Urinary bladder (tissue), 4 donors: Measurements from ENCODE around the gene DIS3L2. TPM values are rescaled to one million over a fixed set of nuclear protein-coding genes. Genes with fewer than 3 reads are reported as not detected.
"Not testable (repeated sequence)": the region's sequence is repeated elsewhere in the genome, so short reads cannot be mapped to it uniquely, and the experiment has no call there.

ENCODE experiments used
- DNase-seq: peaks from one replicate; pipeline ENCODE4 v3.0.0-alpha.2; 2015; ENCODE audit errors: extremely low spot score
- H3K27ac ChIP-seq: one replicate; pipeline ENCODE4 v1.5.1; 2013; ENCODE audit warnings: low read depth, mild to moderate bottlenecking, moderate library complexity
- H3K36me3 ChIP-seq: one replicate; pipeline ENCODE4 v1.6.1; 2013; ENCODE audit warnings: mild to moderate bottlenecking, moderate library complexity; ENCODE audit not compliant: insufficient read depth
- H3K4me1 ChIP-seq: one replicate; pipeline ENCODE4 v1.6.1; 2013; ENCODE audit warnings: mild to moderate bottlenecking, moderate library complexity; ENCODE audit not compliant: insufficient read depth
- H3K4me3 ChIP-seq: one replicate; pipeline ENCODE4 v1.5.1; 2013; ENCODE audit warnings: low read depth, low read length
- WGBS: extraction: QIAGEN DNeasy Blood & Tissue Kit; methylation state at CpG from one replicate; pipeline ENCODE4 v1.1.7; 2013; 5-methylcytosine and 5-hydroxymethylcytosine counted together
- polyA plus RNA-seq: library from polyadenylated mRNA; stranded (reverse); fragments of 200-250 nt; gene quantifications from one replicate; pipeline ENCODE4 v1.2.3, GENCODE V29; 2013
- total RNA-seq: library from RNA; depleted of rRNA; stranded (reverse); fragments of >200 nt; gene quantifications from one replicate; pipeline ENCODE4 v1.2.3, GENCODE V29; 2014
- donor health status: healthy with polysubstance abuse.
- donor health status: healthy.

DIS3L2 gene
- total and polyA plus RNA-seq, 2 donors = 15.0 to 33.6 TPM

DNA sequence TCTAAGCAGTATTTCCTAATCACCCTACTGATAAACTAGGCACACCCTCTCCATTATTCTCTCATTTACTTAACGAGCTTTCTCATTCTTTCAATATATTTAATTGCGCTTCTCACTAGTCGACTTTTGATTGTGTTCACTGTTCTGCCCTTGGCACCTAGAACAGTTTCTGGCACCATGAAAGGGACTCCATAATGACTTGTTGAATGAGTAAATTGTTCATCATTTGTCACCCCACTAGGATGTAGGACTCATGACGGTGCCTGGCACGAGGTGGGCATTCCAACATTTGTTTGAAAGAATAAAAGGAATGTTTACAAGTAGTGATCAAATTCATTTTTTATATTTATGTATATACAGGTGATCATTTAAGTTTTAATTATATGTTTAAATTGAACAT, 123.7 kb downstream of the DIS3L2 start:
- Histone ChIP-seq H3K36me3 (peaks cover 2% of the 10 kb centered on the region), H3K4me3 (no peak overlapping the region), H3K27ac (no peak overlapping the region), H3K4me1 (peaks cover 1% of the 10 kb centered on the region)
- DNase-seq = no peak
- 73% methylated on average over 5 of the region's 5 CpGs for WGBS

DNA sequence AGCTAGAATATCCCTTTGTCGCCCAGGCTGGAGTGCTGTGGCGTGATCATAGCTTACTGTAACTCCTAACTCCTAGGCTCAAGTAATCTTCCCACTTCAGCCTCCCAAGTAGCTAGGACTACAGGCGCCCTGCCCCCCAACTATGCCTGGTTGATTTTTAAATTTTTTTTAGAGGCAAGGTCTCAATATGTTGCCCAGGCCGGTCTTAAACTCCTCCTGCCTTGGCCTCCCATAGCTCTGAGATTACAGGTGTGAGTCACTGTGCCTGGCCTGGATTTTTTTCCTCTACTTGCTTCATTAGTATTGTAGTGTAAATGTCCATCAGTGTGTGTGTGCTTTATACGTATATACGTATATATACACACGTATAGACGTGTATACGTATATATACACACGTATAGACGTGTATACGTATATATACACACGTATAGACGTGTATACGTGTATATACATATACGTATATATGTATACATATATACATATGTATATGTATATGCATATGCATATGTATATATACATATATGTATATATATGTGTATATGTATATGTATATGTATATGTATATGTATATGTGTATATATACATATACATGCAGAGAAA, 124.4 kb downstream of the DIS3L2 start:
- WGBS = 95% methylated on average over 16 of the region's 16 CpGs
- H3K4me1 ChIP-seq = peaks cover 1% of the 10 kb centered on the region
- no peak for DNase-seq
- H3K4me3 ChIP-seq = no peak overlapping the region
- H3K36me3 ChIP-seq = peaks cover 2% of the 10 kb centered on the region
- H3K27ac ChIP-seq = no peak overlapping the region

DNA sequence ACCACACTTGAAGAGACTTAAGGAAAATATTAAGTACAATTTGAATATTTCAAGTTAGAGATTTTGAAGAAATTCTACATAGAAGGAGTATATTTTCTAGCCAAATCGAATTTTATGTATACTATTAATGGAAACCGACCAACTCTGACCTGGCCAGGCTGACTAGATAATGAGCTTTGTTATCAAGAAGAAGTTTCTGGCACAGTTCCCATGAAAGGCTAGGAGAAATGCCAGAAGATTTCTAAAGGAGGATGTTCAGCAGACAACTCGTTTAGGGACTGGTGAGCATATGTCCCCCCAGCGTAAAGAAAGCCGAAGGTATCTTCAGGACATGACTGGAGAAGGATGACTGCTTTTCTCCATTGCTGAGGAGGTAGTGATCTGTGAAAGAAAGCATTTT, 127.3 kb downstream of the DIS3L2 start:
- no peak overlapping the region for H3K4me3 ChIP-seq
- peaks cover 2% of the 10 kb centered on the region for H3K36me3 ChIP-seq
- no peak for DNase-seq
- WGBS = 43% methylated on average over 5 of the region's 5 CpGs
- peaks cover 1% of the 10 kb centered on the region for H3K4me1 ChIP-seq
- no peak overlapping the region for H3K27ac ChIP-seq

DNA sequence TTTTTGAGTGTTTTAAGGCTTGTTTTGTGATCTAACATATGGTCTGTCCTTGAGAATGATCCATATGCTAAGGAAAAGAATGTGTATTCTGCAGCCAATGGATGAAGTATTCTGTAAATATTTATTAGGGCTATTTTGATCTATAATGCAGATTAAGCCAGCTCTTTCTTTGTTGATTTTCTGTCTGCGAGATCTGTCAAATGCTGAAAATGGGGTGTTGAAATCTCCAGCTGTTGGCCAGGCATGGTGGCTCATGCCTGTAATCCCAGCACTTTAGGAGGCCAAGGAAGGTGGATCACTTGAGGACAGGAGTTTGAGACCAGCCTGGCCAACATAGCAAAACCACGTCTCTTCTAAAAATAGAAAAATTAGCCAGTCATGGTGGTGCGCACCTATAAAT, 132.7 kb downstream of the DIS3L2 start:
- WGBS = 68% methylated on average over 3 of the region's 3 CpGs
- peaks cover 1% of the 10 kb centered on the region for H3K4me1 ChIP-seq
- H3K36me3 ChIP-seq = peaks cover 2% of the 10 kb centered on the region
- H3K4me3 ChIP-seq = no peak overlapping the region
- H3K27ac ChIP-seq = no peak overlapping the region
- DNase-seq = no peak

DNA sequence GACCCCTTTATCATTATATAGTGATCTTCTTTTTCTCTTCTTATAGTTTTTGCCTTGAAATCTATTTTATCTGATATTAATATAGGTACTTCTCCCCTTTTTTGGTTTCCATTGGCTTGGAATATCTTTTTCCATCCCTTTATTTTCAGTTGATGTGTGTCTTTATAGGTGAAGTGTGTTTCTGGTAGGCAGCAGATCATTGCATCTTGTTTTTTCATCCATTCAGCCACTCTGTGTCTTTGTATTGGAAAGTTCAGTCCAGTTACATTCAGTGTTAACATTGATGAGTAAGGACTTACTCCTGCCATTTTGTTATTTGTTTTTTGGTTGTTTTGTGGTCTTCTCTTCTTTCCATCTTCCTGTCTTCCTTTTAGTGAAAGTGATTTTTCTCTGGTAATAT, 133.4 kb downstream of the DIS3L2 start:
- no peak for DNase-seq
- Histone ChIP-seq H3K4me1 (no peaks in the 10 kb centered on the region), H3K4me3 (no peak overlapping the region), H3K36me3 (peaks cover 2% of the 10 kb centered on the region), H3K27ac (no peak overlapping the region)

DNA sequence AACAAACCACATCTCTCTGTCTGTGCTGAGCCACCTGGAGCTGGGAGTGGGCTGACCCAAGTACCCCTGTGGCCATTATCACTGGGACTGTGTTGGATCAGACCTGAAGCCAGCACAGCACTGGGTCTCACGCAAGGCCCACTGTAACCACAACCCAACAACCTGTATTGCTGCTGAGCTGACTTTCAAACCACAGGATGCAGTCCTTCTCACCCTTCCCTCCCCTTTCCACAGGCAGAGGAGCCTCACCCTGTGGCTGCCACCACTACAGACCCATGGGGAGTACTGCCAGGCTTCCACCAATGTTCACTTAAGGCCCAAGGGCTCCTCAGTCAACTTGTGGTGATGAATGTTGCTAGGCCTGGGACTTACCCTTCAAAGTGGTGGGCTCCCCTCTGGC, 135.7 kb downstream of the DIS3L2 start:
- Histone ChIP-seq H3K27ac (no peak overlapping the region), H3K36me3 (no peaks in the 10 kb centered on the region), H3K4me3 (no peak overlapping the region), H3K4me1 (no peaks in the 10 kb centered on the region)
- no peak for DNase-seq
- WGBS = 95% methylated on average over 1 of the region's 1 CpG

DNA sequence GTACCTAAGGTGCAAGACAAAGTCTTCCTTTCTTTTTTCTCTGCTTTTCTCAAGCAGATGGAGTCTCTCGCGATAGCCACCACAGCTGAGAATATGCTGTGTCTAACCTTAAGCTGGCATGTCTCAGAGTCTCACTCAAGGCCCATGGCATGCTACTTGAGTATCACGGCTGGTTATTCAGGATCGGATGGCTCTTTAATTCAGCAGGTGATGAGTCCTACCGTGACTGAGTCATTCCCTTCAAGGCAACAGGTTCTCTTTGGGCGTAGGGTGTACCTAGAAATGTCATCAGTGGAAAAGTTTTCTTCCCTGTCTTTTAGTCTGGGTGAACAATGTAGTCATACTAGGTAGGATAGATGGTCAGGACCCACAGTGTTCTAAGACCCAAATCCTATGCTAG, 136.2 kb downstream of the DIS3L2 start:
- no peaks in the 10 kb centered on the region for H3K36me3 ChIP-seq
- DNase-seq = no peak
- no peak overlapping the region for H3K27ac ChIP-seq
- no peaks in the 10 kb centered on the region for H3K4me1 ChIP-seq
- 99% methylated on average over 6 of the region's 6 CpGs for WGBS
- H3K4me3 ChIP-seq = no peak overlapping the region

DNA sequence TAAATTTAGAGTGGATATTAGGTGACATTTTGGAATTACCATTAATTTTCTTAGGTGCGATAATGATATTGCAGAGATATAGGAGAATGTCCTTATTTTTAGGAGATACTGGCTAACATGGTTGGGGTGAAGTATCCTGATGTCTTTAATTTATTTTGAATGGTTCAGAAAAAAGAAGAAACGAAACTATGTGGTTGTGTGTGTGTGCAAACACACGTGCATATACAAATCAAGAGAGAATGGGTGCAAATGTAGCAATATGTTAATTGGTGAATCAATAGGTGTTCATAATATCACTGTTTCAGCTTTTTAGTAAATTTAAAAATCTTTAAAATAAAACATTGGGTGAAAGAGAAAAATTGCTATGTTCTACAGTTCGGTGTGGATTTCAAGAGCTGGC, 140.9 kb downstream of the DIS3L2 start:
- H3K4me3 ChIP-seq = no peak overlapping the region
- WGBS = 99% methylated on average over 4 of the region's 4 CpGs
- H3K27ac ChIP-seq = no peak overlapping the region
- DNase-seq = no peak
- no peaks in the 10 kb centered on the region for H3K4me1 ChIP-seq
- H3K36me3 ChIP-seq = no peaks in the 10 kb centered on the region

DNA sequence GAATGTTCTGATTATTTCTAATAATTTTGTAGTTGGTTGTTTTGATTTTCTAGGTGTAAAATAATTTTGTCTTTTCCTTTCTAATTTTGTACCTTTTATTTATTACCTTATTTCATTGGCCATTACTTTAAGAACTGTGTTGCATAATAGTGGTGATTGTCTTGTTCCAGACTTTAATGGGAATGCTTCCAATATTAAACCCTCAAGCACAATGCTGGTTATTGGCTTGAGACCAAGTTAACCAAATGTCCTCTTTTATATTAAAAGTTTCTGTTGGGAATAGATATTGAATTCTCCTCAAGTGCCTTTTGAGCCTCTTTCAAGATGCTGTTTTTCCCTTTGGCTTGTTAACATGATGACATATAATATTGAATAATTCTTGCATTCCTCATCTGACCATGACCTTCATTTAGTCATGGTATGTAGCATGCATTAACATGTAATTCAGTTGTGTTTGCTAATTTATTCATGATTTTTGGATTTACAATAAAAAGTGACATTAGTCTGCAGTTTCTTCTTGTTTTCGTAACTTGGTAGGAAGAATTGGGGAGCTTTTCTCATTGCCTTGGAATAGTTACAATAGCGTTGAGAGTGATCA, 141.7 kb downstream of the DIS3L2 start:
- DNase-seq = no peak
- H3K4me1 ChIP-seq = no peaks in the 10 kb centered on the region

DNA sequence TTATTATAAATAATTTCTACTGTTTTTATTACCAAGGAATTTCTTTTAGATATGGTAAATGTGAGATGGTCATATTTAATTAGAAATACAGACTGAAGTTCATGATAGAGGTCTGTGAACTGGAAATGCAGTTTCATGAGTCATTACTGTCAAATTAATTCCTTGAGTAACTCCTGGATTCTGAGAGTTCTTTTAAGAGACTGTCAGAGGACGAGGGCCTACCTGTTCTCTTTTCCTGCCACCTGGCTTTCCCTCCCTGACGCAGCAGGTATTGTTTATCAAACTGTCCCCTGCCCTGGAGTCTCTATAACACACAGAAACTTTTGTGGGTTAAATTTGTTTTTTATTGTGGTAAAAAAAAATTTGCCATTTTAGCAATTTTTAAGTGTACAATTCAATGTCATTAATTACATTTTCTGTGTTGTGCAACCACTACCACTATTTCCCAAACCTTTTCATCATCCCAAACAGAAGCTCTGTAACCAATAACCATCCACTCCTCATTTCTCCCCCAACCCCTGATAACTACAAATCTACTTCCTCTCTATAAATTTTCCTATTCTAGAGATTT, 142.6 kb downstream of the DIS3L2 start:
- DNase-seq = no peak
- WGBS = 91% methylated on average over 2 of the region's 2 CpGs

More for the DNA sequence above, 141.7 kb downstream of the DIS3L2 start:
- 95% methylated on average over 2 of the region's 2 CpGs for WGBS
- Histone ChIP-seq H3K27ac (no peak overlapping the region), H3K36me3 (no peaks in the 10 kb centered on the region), H3K4me3 (no peak overlapping the region)

DNA sequence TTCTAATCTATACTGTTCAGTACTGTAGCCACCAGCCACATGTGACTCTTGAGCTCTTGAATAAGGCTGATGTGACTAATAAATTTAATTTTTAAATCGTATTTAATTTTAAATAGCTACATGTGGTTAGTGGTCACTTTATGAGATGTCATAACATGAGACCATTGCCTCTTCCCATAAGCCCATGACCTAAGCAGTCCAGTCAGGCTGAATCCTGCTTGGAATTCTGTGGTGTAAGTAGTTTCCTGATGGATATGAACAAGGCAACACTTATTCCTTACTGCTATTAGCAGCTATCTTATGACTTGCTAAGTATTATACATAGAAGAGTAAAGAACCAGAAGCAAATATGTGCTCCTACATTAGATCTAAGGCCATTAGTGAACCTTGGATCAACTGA, 150.0 kb downstream of the DIS3L2 start:
- Histone ChIP-seq H3K36me3 (no peaks in the 10 kb centered on the region), H3K27ac (no peak overlapping the region), H3K4me3 (no peak overlapping the region), H3K4me1 (no peaks in the 10 kb centered on the region)
- DNase-seq = no peak
- WGBS = 93% methylated on average over 1 of the region's 1 CpG

More for the DNA sequence above, 142.6 kb downstream of the DIS3L2 start:
- H3K27ac ChIP-seq = no peak overlapping the region
- H3K36me3 ChIP-seq = no peaks in the 10 kb centered on the region
- no peak overlapping the region for H3K4me3 ChIP-seq
- H3K4me1 ChIP-seq = no peaks in the 10 kb centered on the region

DNA sequence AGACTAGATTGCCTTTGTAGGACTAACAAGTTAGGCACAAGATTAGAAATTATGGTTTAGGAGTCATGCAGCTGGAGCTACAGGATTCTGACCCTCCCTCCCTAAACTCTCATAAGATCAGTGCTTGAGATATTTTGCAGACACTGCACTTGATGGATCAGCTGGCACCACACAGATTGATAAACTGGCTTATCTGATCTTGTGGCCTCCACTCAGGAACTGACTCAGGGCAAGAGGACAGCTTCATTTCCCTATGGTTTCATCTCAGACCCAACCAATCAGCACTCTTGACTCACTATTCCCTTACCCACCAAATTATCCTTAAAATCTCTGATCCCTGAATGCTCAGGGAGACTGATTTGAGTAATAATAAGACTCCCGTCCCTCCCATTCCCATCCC, 152.3 kb downstream of the DIS3L2 start:
- no peaks in the 10 kb centered on the region for H3K4me1 ChIP-seq
- H3K27ac ChIP-seq = no peak overlapping the region
- H3K36me3 ChIP-seq = no peaks in the 10 kb centered on the region
- DNase-seq = no peak
- no peak overlapping the region for H3K4me3 ChIP-seq
- 82% methylated on average over 1 of the region's 1 CpG for WGBS

DNA sequence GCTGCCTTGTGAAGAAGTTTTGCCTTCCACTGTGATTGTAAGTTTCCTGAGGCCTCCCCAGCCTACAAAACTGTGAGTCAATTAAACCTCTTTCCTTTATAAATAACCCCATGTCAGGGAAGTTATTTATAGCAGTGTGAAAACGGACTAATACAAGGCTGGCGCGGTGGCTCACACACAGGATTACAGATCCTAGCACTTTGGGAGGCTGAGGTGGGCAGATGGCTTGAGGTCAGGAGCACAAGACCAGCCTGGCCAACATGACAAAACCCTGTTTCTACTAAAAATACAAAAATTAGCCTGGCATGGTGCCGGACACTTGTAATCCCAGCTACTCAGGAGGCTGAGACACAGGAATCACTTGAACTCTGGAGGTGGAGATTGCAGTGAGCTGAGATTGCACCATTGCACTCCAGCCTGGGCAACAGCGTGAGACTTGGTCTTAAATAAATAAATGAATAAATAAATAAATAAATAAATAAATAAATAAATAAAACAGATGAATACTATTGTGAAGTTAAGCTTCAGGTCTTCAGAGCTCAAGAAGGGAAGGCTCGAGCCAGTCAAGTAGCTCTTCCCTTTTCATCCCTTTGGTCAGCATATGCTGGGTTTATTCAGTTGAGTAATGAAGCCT, 154.3 kb downstream of the DIS3L2 start:
- not testable (repeated sequence) for DNase-seq, H3K4me3 ChIP-seq, H3K4me1 ChIP-seq, H3K36me3 ChIP-seq, H3K27ac ChIP-seq
- WGBS = 98% methylated on average over 6 of the region's 6 CpGs

DNA sequence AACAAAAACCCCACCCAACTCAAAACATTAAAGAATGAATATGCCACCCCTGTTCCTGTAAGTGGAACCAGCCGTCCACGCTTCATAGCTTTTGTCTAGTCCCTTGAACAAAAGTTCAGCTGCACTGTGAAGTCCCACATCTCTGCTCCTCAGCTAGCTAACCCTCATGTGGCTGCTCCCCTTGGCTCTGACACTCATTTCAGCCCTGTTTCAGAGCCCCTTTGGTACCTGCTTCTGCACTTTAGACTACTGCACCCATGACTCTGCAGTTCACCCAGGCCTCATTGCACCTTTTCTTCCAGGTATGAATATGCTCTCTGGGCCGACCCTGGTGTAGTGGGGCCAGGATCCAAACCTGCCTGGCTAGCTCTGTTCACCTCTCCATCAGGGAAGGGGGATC, 155.3 kb downstream of the DIS3L2 start:
- DNase-seq = no peak
- 61% methylated on average over 3 of the region's 3 CpGs for WGBS
- no peak overlapping the region for H3K4me3 ChIP-seq

More for the DNA sequence above, 155.3 kb downstream of the DIS3L2 start:
- Histone ChIP-seq H3K4me1 (no peaks in the 10 kb centered on the region), H3K36me3 (no peaks in the 10 kb centered on the region), H3K27ac (no peak overlapping the region)
